GM18526 (cell line): ENCODE results near the gene KBTBD13.

Experiments
- POLR2A ChIP-seq: IDR thresholded peaks from 3 replicates; pipeline ENCODE4 v1.6.1; 2011; ENCODE audit not compliant: insufficient read length; ENCODE audit errors: extremely low read depth

The KBTBD13 gene

GRCh38 chr15:65091946-65092770 lies 15.6 kb downstream of the KBTBD13 start:
- TF ChIP-seq POLR2A: no peak

- TF ChIP-seq POLR2A: no peak
Observed at GRCh38 chr15:65092911-65093792, 16.6 kb downstream of the KBTBD13 start.

- no peak for TF ChIP-seq POLR2A
Observed at GRCh38 chr15:65094294-65094995, 17.9 kb downstream of the KBTBD13 start.

- TF ChIP-seq POLR2A: no peak
Observed at GRCh38 chr15:65095011-65095746, 18.6 kb downstream of the KBTBD13 start.

- TF ChIP-seq POLR2A: no peak
Observed at GRCh38 chr15:65095747-65096104, 19.2 kb downstream of the KBTBD13 start.

- no peak for TF ChIP-seq POLR2A
Observed at GRCh38 chr15:65096481-65097385, 20.2 kb downstream of the KBTBD13 start.

GRCh38 chr15:65097651-65098263 lies 21.2 kb downstream of the KBTBD13 start:
- no peak for TF ChIP-seq POLR2A

GRCh38 chr15:65099336-65099735 lies 22.8 kb downstream of the KBTBD13 start:
- no peak for TF ChIP-seq POLR2A

GRCh38 chr15:65100442-65100841 lies 23.9 kb downstream of the KBTBD13 start:
- TF ChIP-seq POLR2A: no peak

- no peak for TF ChIP-seq POLR2A
Observed at GRCh38 chr15:65101411-65101890, 24.9 kb downstream of the KBTBD13 start.

GRCh38 chr15:65101891-65102708 lies 25.6 kb downstream of the KBTBD13 start:
- no peak for TF ChIP-seq POLR2A

GRCh38 chr15:65102912-65103311 lies 26.4 kb downstream of the KBTBD13 start:
- TF ChIP-seq POLR2A: no peak
